ENCODE data around the gene CFAP91.

CFAP91 gene

DNA sequence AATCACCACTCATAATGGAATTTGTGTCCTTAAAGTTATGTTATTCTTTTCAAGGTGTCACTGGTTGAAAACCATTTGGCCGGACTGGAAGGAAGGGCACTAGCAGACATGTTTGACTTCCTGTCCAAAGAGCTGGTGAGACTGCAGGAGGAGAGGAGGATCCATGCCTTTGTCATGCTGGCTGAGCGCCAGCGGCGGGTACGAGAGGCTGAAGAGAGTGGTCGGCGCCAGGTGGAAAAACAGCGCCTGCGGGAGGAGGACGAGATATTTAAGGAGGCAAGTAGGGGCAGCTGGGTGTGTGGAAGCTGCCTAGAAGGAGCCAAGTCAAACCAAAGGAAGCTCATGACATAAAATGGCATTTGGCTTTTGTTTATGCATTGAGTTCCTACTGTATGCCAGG lies 41.1 kb downstream of the CFAP91 start:
- no peak for DNase-seq (ENCODE audit: low spot score)

DNA sequence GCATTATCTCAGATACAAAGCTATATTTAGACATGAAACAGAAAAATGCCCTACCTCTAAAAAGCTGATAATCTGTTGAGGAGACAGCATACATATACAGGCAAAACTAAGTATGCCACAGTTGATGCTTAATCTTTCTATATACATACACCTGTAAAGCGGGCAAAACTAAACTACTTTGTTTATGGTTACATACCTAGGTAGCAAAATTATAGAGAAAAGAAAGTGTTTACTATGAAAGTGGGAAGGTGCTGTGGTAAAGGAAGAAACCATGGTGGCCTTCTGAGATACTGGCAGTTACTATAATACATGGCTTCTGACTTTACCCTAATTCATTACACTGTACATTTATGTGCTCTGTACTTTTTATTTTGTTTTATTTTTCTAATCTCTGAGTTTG lies 43.1 kb downstream of the CFAP91 start:
- DNase-seq (ENCODE audit: low spot score): no peak

DNA sequence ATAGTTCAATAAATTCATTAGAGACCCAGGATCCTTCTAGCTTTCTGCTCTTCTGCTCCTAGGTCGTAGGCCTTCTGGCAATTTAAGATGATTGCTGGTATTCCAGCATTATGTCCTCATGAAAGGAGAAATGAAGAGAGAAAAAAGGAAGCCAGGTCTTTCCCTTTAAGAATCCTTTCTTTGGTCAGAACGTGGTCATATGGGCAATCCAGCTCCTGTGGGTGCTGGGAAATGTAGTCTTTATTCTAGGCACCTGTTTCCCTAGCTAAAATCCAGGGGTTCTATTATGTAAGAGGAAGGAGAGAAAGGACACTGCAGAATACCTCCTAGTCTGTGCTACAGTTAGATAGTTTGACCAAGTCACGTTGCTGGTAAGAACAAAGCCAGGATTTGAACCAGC lies 43.6 kb downstream of the CFAP91 start:
- DNase-seq (ENCODE audit: low spot score): no peak

DNA sequence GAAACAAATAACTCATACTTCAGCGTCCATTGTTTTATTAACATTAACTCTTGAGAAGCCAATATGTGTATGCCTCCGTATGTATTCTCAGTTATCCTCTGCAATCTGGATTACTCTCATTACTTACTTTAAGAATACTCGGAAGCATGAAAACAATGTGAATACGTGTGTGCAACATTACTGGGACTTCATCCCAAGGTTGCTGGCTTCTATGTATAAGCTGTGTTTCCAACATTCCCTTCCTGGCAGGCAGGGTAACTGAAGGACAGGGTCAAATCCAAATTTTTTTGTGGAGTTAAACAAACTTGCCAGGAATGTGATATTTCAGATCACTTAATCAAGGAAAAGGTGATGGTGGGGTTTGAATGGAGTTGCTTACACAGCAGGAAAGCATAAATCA lies 44.5 kb downstream of the CFAP91 start:
- no peak for DNase-seq (ENCODE audit: low spot score)

DNA sequence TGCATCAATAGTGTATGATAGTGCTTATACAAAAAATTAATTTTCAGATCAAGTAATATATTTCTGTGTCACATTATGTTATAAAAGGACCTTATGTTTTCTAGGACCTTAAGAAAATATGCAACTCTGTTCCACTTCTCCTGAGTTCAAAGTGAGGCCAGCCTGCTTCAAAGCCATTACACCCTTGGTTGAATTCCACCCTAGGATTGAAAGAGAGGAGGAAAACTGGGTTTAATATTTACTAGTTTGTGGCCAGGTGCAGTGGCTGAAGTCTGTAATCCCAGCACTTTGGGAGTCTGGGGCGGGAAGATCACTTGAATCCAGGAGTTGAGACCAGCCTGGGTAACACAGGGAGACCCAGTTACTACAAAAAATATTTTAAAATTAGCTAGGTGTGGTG lies 46.2 kb downstream of the CFAP91 start:
- DNase-seq (ENCODE audit: low spot score): no peak

DNA sequence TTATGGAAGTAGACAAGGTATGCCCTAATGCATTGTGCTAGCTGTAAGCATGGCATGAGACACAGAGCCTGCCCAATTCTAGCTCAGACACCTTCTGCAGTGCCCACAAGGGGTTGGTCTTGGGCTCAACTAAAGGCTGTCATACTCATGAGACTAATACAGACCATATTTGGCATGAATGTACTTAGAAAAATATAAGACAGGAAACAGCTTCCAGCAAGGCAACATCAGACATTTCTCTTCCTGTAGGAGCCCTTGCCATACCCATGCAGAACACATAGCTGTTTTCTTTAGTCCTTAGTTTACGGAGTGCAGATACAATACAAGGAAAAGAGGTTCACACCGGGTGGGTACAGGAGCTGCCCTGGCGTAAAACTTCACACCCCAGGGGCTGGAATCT lies 48.6 kb downstream of the CFAP91 start:
- no peak for DNase-seq (ENCODE audit: low spot score)

Measured in putamen (tissue), 1 donor.